ENCODE data around the gene ACSS2.

DNA sequence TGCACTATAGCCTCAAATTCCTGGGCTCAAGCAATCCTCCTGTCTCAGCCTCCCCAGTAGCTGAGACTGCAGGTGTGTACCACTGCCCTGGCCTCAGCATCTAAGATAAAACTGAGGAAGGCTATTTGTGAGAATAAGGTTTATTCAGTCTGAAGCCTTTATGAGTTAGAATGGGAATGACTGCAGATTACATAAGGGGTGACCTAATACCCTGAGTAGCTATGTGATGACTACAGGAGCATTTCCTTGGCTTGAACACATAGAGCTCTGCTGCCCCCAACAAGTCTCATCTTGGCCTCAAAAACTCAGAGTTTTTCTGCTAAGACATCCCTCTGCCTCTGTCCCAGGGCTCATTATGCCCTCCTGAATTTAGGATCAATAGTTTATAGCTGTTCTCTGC lies 71.6 kb downstream of the ACSS2 start:
- TF ChIP-seq YY1 (IDR thresholded peaks at IDR 0.05; ENCODE audit: insufficient read depth, insufficient read length) = no peak
- TF ChIP-seq ZNF274 (IDR thresholded peaks at IDR 0.05; ENCODE audit: low read depth, low read length) = no peak

Data from NT2/D1 (cell line).